H1 (cell line): ENCODE measurements around the gene FAM193A. TPM values are rescaled to one million over a fixed set of nuclear protein-coding genes. Genes with fewer than 3 reads are reported as not detected.

Source experiments
- ASH2L ChIP-seq: fragments of 200-600, 300-600 bp; sonication (generic); IDR thresholded peaks from one replicate; pipeline ENCODE4 v1.7.1; 2017; ENCODE audit warnings: low read length
- CTBP2 ChIP-seq: IDR thresholded peaks from 2 replicates; pipeline ENCODE4 v1.7.0; 2011; ENCODE audit warnings: borderline replicate concordance, mild to moderate bottlenecking, moderate library complexity, mixed read lengths, low read length; ENCODE audit not compliant: insufficient read depth, insufficient read length
- NRF1 ChIP-seq: IDR thresholded peaks from 2 replicates; pipeline ENCODE4 v1.6.1; 2011; ENCODE audit warnings: mild to moderate bottlenecking, low read depth, low read length, improper control_type of control experiment
- polyA plus RNA-seq, 7 experiments: library from polyadenylated mRNA; depleted of rRNA in 3 of 7; stranded (reverse) in 5 of 7; unstranded in 2 of 7; fragments of >200 nt in 5 of 7; fragments of 200-250 nt in 2 of 7; gene quantifications; 1 replicate in 5 of 7; 2 replicates in 1 of 7; 4 replicates in 1 of 7; pipeline versions ENCODE4 v1.2.1 to v1.2.3, GENCODE V29; 2011 to 2013; ENCODE audit warnings: missing spikeins in 2 of 7, mixed read lengths in 2 of 7
- total RNA-seq: library from RNA; stranded (reverse); fragmentation: NEBNext Ultra II Directional; extraction: Animal tissue kit (Norgen Biotek cat#: 25700); gene quantifications from 2 replicates; pipeline ENCODE4 v1.2.1, GENCODE V29; 2021

The FAM193A gene
- total and polyA plus RNA-seq, 2 of the 8 experiments (the other 6 are each of a cell fraction or from before 2014, with no cell fraction given): 8.7 to 26.2 TPM

GRCh38 chr4:2497931-2498330, 38.5 kb upstream of the FAM193A start (continued):
- TF ChIP-seq CTBP2 (no peak), NRF1 (no peak), ASH2L (no peak)
